NCI-H1436 treated with DMSO at 0.1 percent for 48 hours (cell line): Measurements from ENCODE around the gene LIM2.

Experiments
- DNase-seq: peaks from one replicate; lab custom pipeline; 2025; lab: John Stamatoyannopoulos, UW

The LIM2 gene

GRCh38 chr19:51365965-51366388, 21.8 kb downstream of the LIM2 start, which contains the start of gene ETFB:
TSS of gene ETFB (minus strand) at chr19:51366388. CDS start at chr19:51366326, 62 bp downstream.
- DNase-seq: no peak

- DNase-seq: no peak
Observed at GRCh38 chr19:51365211-51365964, 22.4 kb downstream of the LIM2 start.

GRCh38 chr19:51364200-51365106, 23.3 kb downstream of the LIM2 start:
- DNase-seq: no peak

- DNase-seq: no peak
Observed at GRCh38 chr19:51361239-51361638, 26.5 kb downstream of the LIM2 start.

- DNase-seq: no peak
Observed at GRCh38 chr19:51359294-51359693, 28.5 kb downstream of the LIM2 start.

GRCh38 chr19:51357952-51358351, 29.8 kb downstream of the LIM2 start:
- no peak for DNase-seq

DNA sequence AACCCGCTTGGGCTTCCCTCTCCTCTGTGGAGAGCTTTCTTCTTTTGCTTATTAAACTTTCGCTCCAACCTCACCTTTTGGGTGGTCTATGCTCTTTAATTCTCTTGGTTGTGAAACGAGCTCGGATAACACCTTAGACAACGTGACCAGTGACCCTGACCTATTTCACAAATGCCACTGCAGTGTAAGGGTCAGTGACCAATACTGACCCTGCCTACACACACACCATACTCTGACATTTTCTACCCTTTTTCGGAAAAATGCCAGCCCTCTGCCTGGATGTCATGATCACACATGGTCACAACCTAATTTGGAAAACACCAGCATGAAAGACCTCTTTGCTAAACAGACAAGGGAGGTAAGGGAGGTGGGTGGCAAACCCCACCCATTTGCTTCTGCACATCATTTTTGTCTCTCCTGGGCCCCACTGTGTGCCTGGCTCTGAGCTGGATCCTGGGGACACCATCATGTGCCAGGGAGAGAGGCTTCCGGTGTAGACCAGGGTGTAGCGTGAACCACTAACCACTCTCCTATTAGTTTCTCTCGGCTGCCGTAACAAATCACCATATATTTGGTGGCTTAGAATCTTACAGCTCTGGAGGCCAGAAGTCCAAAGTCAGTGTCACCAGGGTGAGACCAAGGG, 31.5 kb downstream of the LIM2 start:
- DNase-seq: no peak

- DNase-seq: no peak
Observed at GRCh38 chr19:51354742-51355148, 33.0 kb downstream of the LIM2 start.

- no peak for DNase-seq
Observed at GRCh38 chr19:51354103-51354741, 33.6 kb downstream of the LIM2 start.

- no peak for DNase-seq
Observed at GRCh38 chr19:51352783-51353360, 34.9 kb downstream of the LIM2 start.

- no peak for DNase-seq
Observed at GRCh38 chr19:51351266-51351990, 36.3 kb downstream of the LIM2 start.

GRCh38 chr19:51347209-51347928, 40.4 kb downstream of the LIM2 start:
- no peak for DNase-seq

DNA sequence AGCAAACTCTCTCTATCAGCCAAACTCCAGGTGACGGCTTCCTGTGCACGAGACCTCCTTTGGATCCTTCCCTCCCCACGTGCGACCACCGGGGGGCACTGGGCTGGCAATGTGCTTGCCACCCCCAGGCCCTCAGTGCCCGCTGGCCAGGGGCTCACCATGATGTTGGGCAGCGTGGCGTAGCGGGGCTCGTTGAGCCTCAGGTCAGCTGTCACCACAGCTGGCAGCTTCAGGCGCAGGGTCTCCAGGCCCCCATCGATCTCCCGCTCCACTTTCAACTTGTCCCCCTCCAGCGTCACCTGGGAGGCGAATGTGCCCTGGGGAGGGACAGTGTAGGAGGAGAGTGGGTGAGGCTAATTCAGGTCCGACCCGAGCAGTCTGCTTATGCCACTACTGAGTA, 41.0 kb downstream of the LIM2 start:
- no peak for DNase-seq

DNA sequence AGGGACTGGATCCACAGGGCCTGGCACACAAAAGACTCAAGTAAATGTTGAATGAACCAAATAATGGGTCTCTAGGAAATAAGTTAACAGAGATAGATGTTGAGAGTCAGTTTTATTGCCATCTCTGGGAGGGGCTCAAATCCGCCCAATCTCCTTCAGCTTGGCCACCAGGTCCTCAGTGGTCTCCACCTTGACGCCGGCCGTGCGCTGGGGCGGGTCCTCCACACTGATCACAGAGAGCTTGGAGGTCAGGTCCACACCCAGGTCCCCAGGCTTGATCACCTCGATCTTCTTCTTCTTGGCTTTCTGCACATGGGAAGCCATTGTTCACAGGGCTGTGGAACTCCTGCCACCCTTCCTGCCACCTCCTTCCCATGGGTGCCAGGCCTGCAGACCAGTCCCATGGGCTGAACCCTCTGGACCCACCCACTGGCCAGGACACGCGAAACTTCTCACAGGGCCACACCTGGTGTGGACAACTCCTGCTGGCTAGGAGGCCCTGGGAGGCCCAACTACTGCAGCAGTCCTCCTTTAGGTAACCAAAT, 42.6 kb downstream of the LIM2 start:
- no peak for DNase-seq

GRCh38 chr19:51342631-51343569, 44.9 kb downstream of the LIM2 start:
- DNase-seq: no peak

- no peak for DNase-seq
Observed at GRCh38 chr19:51341976-51342580, 45.7 kb downstream of the LIM2 start, which contains the start of gene VSIG10L. TSS of gene VSIG10L (minus strand) at chr19:51342139. CDS start at chr19:51342124, 15 bp downstream.

- no peak for DNase-seq
Observed at GRCh38 chr19:51341066-51341465, 46.7 kb downstream of the LIM2 start.
